HG03565 (cell line): ENCODE results near the gene GPRIN1.

Experiments used
- ATAC-seq: cut with Tn5 transposase; IDR thresholded peaks from one replicate; pipeline ENCODE4 v1.9.1; 2021; ENCODE audit warnings: mild to moderate bottlenecking, moderate library complexity; ENCODE audit not compliant: unreplicated experiment

GPRIN1 gene

DNA sequence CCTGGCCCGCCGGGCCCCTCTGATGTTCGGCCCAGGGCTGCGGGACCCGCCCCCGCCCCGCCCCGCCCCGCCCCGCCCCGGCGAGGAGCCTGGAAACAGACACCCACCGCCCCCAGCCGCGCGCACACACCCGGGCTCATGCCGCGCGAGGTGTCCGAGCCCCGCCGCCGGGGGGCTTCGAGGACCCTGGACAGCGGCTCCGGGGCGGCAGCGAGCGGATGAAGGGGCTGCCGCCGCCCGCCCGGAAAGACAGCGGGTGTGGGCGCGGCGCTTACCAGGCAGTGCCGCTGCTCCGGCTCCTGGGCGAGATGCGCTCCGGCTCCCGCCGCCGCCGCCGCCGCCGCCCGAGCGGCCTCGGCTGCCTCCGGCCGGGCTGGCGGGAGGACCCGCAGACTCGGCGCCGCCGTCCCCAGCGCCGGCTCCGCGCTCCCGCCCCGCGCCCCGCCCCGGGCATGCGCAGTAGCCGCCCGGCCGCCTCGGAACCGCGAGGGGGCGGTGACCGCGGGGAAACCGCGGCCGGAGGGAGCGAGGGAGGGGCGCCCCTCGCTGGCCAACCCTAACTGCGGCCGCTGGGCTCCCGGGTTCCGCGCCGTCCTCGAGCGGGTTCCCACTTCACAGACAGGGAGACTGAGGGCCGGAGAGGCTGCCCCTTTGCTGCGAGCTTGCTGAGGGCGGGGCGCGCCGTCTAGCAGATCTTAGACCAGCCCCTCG is at the start of gene GPRIN1:
GPRIN1 (minus strand) TSS at position 433 of the 711 bp plus-strand sequence. CDS start 10,322 bp downstream, outside the sequence.
- ATAC-seq, result peak; percentile 63

DNA sequence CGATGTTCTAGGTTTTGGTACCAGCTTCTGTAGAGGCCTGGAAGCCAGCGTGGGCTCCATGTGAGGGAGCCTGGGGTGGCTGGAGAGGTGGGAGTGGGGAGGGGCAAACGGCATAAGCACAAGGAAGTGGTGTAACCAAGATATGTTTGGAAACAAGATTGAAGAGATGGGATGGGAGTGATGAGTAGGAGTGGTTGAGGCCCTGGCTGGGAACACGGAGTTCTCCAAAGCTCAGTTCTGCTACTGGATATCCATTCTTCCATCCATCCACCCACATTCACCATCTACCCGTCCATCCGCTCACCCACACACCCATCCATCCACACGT is 49.5 kb upstream of the GPRIN1 start:
- ATAC-seq, result no peak

DNA sequence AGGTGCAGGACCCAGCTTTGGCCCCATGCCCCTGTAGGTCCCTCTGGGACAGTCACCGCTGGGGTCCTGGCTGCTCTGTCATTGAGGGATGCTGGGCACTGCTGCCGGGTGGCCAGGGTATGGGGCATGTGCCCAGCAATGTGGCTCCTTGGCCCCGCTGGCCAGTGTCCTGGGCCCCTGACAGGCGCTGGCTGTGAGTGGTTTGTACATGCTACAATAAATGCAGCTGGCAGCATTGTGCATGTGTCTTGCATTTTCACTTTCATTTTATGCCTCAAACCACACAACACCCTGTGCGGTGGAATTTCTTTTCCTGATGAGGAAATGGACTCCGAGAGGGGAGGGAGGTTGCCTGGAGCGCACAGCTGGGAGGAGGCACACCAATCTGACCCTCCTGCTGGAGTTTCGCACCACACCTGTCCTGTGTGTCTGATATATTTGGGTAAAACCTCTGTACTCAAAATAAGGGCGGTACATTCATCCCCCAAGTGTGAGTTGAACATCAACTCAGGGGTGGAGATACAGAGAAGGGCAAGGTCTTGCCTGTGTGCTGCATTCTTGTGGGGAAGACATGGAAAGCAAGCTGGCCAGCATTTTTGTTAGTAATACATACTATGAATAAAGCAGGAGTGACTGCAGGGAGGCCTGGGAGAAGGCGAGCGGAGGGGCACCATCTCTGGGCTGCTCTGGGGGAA is 49.0 kb upstream of the GPRIN1 start:
- no peak for ATAC-seq

- no peak for ATAC-seq
Measured at GRCh38 chr5:176658007-176658599, 48.1 kb upstream of the GPRIN1 start.

DNA sequence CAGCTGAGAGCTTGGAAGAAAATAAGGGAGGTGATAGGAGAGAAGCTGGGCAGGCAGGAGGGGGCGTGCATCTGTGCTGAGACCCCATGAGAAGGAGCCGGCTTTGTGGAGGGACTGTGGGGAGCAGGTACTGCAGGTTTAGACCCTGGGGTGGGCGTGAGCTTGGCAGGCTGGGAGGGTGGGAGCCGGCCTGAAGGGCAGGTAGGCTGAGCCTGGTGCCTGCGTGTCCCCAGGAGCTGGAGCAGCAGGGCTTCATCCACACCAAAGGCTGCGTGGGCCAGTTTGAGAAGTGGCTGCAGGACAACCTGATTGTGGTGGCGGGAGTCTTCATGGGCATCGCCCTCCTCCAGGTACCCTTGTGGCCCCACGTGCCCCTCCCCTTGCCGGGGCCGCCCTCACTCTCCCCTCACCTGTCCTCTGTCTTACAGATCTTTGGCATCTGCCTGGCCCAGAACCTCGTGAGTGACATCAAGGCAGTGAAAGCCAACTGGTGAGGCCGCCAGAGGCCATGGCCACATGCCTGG is 46.6 kb upstream of the GPRIN1 start:
- ATAC-seq, result no peak

DNA sequence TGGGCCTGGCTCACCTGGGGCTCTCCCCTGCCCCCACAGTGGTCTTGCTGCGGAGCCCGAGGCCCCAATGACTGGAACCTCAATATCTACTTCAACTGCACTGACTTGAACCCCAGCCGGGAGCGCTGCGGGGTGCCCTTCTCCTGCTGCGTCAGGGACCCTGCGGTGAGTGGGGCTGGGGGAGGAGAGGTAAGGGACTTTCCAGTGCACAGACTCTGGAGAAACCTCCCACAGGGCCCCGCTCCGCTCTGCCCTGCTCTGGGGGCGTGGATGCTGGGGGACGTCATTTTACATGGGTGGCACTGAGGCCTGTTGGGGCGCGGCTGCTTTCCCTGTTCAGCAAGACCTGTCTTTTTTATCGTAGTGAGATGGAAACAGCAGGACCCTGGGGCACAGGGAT is 44.9 kb upstream of the GPRIN1 start:
- no peak for ATAC-seq

DNA sequence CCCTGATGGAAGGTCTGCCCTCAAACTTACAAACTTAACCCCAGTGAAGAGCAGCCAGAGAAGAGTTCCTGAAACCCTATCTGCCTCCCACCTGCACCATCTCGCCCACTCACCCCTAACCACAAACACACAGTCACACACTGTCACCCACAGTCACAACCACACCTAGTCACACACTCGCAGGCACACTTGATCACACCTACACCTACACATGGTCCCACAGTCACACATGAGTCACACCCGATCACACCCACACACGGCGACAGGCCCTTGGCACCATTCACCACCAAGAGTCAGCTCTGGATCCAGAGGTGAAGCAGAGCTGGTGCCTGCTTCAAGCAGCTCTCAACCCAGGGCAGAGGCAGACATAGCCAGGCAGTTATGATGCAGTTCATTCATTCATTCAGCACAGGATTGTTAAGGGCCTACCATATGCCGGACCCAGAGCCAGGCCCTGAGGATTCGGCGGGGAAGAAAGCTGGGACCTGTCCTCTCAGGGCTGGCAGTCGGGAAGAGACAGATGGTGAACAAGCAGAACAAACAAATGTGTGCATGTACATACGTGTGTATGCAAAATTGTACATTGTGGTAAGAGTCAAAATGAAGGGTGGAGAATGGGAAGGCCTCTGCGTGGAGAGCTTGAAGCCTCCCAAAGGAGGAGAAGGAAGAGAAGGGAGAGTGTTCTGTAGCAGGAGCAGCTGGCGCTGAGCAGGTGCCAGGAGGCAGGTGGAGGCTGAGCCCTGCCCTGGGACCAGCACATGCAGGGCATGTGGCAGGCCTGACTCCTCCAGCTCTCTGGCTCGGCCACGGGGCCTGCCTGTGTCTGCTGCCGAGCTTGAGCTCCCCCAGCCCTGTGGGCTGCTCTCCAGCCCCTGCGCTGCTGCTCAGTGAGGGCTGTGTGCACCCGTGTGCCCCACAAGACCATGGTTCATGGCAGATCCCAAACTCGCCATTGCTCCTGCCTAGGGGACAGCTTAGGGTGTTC is 43.7 kb upstream of the GPRIN1 start:
- ATAC-seq, result no peak

GRCh38 chr5:176652136-176652535 is 42.2 kb upstream of the GPRIN1 start:
- no peak for ATAC-seq

DNA sequence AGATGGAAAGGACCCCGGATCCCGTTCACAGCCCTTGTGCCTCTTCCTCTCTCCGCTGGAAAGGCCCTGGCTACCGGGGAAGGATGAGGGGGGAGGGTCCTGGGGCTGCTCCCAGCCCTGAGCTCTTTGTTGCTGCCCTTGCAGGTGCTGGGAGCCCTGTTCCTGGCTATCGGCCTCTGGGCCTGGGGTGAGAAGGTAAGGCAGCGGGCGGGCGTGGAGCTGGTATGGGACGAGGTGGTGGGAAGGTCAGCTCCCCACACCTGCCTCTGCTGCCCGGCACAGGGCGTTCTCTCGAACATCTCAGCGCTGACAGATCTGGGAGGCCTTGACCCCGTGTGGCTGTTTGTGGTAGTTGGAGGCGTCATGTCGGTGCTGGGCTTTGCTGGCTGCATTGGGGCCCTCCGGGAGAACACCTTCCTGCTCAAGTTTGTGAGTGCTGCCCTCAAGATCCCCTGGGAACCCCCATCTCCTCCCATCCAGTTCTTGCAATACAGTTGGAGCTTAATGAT is 41.6 kb upstream of the GPRIN1 start:
- ATAC-seq, result no peak

GRCh38 chr5:176650354-176650884 is 40.5 kb upstream of the GPRIN1 start:
- no peak for ATAC-seq

DNA sequence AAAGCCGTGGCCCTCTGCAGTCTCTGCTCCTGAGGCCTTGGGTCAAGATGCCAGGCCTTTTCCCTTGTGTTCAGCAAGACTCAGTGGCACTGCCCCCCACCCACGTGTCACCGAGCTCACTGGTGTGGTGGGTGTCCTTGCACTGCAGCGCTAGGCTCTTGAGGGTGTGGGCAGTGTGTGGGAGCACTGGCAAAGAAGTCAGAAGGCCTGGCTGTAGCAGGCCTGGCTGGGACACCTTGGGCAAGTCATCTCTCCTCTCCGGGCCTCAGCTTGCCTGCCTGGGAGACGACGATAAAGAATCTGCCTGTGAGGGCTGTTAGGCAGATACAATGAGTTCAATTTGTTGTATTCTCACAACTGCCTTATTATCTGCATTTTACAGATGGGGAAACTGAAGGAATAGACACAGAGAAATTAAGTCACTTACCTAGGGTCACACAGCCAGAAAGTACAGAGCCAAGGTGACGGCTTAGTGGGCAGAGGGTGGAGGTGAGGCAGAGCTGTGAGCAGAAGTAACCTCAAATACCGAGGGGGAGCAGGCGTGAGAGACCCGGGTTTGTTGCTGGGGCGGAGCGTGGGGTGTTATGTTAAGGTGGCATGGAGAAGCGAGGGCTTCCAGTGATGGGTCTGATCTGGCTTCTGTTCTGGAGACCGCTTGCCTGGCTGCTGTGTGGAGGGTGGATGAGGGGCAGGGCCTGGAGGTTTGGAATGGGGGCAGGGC is 38.7 kb upstream of the GPRIN1 start:
- ATAC-seq, result no peak

DNA sequence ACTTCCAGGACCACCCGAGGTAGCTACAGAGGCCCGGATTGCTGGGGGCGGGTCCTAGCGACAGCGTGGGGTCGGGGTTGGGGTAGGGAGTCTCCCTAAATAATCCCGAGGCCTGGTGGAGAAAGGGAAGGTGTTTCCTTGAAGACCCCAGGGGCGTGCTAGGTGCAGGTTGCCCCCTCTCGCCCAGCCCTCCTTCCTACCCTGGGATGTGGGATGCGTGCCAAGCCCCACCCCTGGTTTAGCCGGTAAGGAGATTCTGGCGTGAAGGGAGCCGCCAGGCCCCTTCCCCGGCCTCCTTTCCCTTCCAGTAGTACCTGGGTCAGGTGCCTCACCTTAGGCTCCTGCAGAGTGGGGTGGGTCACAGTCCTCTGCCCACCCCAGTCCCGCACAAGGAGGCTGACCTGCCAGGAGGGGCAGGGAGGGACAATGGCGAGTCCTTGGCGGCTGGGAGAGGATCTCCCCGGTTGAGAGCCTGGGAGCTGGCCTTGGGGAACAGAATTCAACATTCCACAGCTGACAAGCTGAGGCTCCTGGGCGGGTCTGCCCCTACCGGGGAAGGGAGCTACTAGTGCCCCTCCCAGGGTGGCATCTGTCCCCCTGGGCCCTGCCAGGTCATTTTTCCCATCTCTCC is 38.0 kb upstream of the GPRIN1 start:
- ATAC-seq, result no peak

DNA sequence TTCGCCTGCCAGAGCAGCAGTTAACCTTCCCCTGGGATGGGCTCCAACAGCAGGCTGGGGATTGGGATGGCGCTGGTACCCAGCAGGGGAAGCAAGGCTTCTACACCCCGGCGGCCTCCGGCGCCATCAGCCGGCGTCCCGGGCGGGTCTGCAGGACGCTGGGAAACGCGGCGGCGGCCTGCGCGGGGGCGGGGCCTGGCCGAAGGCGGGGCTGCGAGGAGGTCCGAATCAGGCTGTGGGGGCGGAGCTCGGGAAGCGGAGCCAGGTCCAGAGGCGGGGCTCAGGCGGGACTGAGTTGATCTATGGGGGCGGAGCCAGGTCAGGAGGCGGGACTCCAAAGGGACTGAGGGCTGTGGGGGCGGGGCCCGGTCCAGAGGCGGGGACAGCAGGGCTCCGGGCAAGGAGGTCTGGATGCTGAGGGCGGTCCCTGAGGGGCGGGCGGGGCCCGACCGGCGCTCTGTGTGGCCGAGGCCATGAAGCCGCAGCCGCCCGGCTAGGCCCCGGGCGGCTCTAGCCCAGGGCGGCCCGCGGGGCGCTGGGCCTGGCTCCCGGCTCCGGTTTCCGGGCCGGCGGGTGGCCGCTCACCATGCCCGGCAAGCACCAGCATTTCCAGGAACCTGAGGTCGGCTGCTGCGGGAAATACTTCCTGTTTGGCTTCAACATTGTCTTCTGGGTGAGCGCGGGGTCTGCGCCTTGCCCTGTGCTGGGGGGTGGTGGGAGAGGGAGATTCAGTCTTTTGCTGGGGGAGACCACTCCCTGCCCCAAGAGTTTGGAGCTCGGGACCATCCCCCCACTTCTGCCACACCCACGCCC is 37.3 kb upstream of the GPRIN1 start, which contains the start of gene TSPAN17:
TSPAN17 (plus strand) TSS at position 455 of the 813 bp plus-strand sequence; CDS start at position 587, 132 bp downstream.
- ATAC-seq, result peak; percentile 91

DNA sequence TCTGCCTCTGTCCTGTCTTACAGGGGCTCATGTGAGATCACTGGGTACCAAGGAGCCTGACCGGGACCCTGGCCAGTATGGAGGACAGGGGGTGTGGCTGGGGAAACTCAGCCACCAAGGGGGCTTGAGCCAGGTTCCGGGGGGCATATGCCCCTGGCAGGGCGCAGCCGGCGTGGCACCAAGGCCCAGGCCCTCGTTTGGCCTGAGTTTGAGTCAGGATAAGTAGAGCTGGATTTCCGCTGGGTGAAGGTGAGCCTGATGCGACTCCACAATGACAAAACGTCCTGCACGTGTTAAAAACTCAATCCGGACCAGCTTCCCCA is 36.7 kb upstream of the GPRIN1 start:
- no peak for ATAC-seq

GRCh38 chr5:176646049-176646706 is 36.2 kb upstream of the GPRIN1 start:
- no peak for ATAC-seq

DNA sequence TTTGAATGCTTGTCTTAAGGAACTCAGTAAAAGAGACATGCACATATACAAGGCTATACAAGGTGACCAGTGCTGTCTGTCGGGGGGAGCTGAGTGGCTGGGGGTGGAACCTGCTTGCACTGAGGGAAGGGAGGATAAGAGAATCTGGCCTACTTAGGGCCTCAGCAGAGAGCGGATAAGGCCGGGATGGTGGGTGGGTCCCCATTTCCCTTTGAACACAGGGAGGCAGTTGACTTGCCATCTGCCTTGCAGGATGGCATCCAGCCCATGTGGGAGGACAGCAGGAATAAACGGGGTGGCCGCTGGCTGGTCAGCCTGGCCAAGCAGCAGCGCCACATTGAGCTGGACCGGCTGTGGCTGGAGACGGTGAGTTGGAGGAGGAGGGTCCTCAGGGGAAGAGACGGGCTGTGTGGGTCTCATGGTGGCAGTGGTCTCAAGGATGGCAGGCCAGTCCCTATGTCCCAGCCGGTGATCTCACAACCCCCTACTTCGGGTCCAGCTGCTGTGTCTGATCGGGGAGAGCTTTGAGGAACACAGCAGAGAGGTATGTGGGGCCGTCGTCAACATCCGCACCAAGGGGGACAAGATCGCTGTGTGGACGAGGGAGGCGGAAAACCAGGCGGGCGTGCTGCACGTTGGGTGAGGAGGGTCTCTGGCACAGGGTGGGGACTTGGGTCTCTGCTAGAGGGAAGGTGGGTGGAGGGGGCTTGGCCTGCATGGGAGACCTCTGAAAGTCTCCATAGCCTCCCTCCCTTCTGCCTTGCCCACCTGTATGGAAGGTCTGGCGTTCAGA is 35.1 kb upstream of the GPRIN1 start:
- no peak for ATAC-seq

- no peak for ATAC-seq
Measured at GRCh38 chr5:176644294-176644693, 34.3 kb upstream of the GPRIN1 start.
